IPS-11a (cell line): ENCODE measurements around the gene PRICKLE1.

ENCODE experiments used
- H3K4me3 ChIP-seq: one replicate; pipeline ENCODE4 v1.5.1; 2013; ENCODE audit warnings: low read depth, low read length, control low read depth

PRICKLE1 gene

GRCh38 chr12:42498549-42499247 is 90.8 kb downstream of the PRICKLE1 start:
- H3K4me3 ChIP-seq = no peak overlapping the region

- no peak overlapping the region for H3K4me3 ChIP-seq
Measured at GRCh38 chr12:42496886-42497285, 92.7 kb downstream of the PRICKLE1 start.

- H3K4me3 ChIP-seq = no peak overlapping the region
Measured at GRCh38 chr12:42495244-42495643, 94.3 kb downstream of the PRICKLE1 start.

GRCh38 chr12:42492267-42492666 is 97.3 kb downstream of the PRICKLE1 start:
- no peak overlapping the region for H3K4me3 ChIP-seq

- no peak overlapping the region for H3K4me3 ChIP-seq
Measured at GRCh38 chr12:42490261-42490842, 99.2 kb downstream of the PRICKLE1 start.

- no peak overlapping the region for H3K4me3 ChIP-seq
Measured at GRCh38 chr12:42486407-42486806, 103.1 kb downstream of the PRICKLE1 start.

- H3K4me3 ChIP-seq = no peak overlapping the region
Measured at GRCh38 chr12:42485823-42486222, 103.7 kb downstream of the PRICKLE1 start.

- no peak overlapping the region for H3K4me3 ChIP-seq
Measured at GRCh38 chr12:42484996-42485395, 104.5 kb downstream of the PRICKLE1 start.

GRCh38 chr12:42483521-42483790 is 106.1 kb downstream of the PRICKLE1 start:
- peak overlapping the region; percentile 87 for H3K4me3 ChIP-seq

- H3K4me3 ChIP-seq = peak overlapping the region; percentile 87
Measured at GRCh38 chr12:42482748-42483520, 106.6 kb downstream of the PRICKLE1 start.

- H3K4me3 ChIP-seq = peak overlapping the region; percentile 87
Measured at GRCh38 chr12:42482041-42482747, 107.4 kb downstream of the PRICKLE1 start.

GRCh38 chr12:42481368-42481767 is 108.2 kb downstream of the PRICKLE1 start:
- H3K4me3 ChIP-seq = no peak overlapping the region

- H3K4me3 ChIP-seq = no peak overlapping the region
Measured at GRCh38 chr12:42477941-42478340, 111.6 kb downstream of the PRICKLE1 start.

GRCh38 chr12:42475106-42475505 is 114.4 kb downstream of the PRICKLE1 start:
- H3K4me3 ChIP-seq = no peak overlapping the region

GRCh38 chr12:42474391-42474790 is 115.2 kb downstream of the PRICKLE1 start:
- no peak overlapping the region for H3K4me3 ChIP-seq

- no peak overlapping the region for H3K4me3 ChIP-seq
Measured at GRCh38 chr12:42473561-42473960, 116.0 kb downstream of the PRICKLE1 start.

- H3K4me3 ChIP-seq = no peak overlapping the region
Measured at GRCh38 chr12:42473130-42473529, 116.4 kb downstream of the PRICKLE1 start.

GRCh38 chr12:42472376-42472775 is 117.2 kb downstream of the PRICKLE1 start:
- no peak overlapping the region for H3K4me3 ChIP-seq

GRCh38 chr12:42469355-42470175 is 120.0 kb downstream of the PRICKLE1 start:
- H3K4me3 ChIP-seq = no peak overlapping the region

- H3K4me3 ChIP-seq = no peak overlapping the region
Measured at GRCh38 chr12:42468921-42469320, 120.6 kb downstream of the PRICKLE1 start.

GRCh38 chr12:42468341-42468821 is 121.2 kb downstream of the PRICKLE1 start:
- H3K4me3 ChIP-seq = no peak overlapping the region
